HepG2 (cell line): ENCODE results near the gene MIX23. TPM values are rescaled to one million over a fixed set of nuclear protein-coding genes. Genes with fewer than 3 reads are reported as not detected.
A peak's percentile ranks its signal among the peaks of the same experiment; 100 is the strongest.

Source experiments
- ADNP ChIP-seq: sonication (generic); formaldehyde crosslinking; IDR thresholded peaks from 2 replicates; pipeline ENCODE4 v1.4.0; 2020; ENCODE audit warnings: missing genetic modification reagents
- ARNTL ChIP-seq: sonication (generic); formaldehyde crosslinking; IDR thresholded peaks from 2 replicates; pipeline ENCODE4 v1.4.0; 2020; ENCODE audit warnings: mild to moderate bottlenecking, missing genetic modification reagents
- ATRX ChIP-seq: sonication (generic); formaldehyde crosslinking; IDR thresholded peaks from 2 replicates; pipeline ENCODE4 v1.4.0; 2020; ENCODE audit warnings: missing genetic modification reagents, borderline replicate concordance
- EED ChIP-seq: sonication (generic); formaldehyde crosslinking; IDR thresholded peaks from 2 replicates; pipeline ENCODE4 v1.5.0; 2020; ENCODE audit warnings: mild to moderate bottlenecking, missing genetic modification reagents
- FOXK2 ChIP-seq: fragments of 450-650 bp; IDR thresholded peaks from 2 replicates; pipeline ENCODE4 v1.6.1; 2016
- ONECUT2 ChIP-seq: sonication (generic); formaldehyde crosslinking; IDR thresholded peaks from 2 replicates; pipeline ENCODE4 v1.4.0; 2020; ENCODE audit warnings: missing genetic modification reagents
- PRMT3 ChIP-seq: sonication (generic); formaldehyde crosslinking; IDR thresholded peaks from 2 replicates; pipeline ENCODE4 v1.8.1; 2022; ENCODE audit warnings: low read depth, mild to moderate bottlenecking, moderate library complexity, missing genetic modification reagents, borderline replicate concordance
- ZMYM4 ChIP-seq: sonication (generic); formaldehyde crosslinking; IDR thresholded peaks from 2 replicates; pipeline ENCODE4 v1.8.1; 2023; ENCODE audit warnings: mild to moderate bottlenecking, missing genetic modification reagents
- ZNF101 ChIP-seq: sonication (generic); formaldehyde crosslinking; IDR thresholded peaks from 2 replicates; pipeline ENCODE4 v1.4.0; 2020; ENCODE audit warnings: mild to moderate bottlenecking, low read depth, missing genetic modification reagents, borderline replicate concordance
- ZNF530 ChIP-seq: sonication (generic); formaldehyde crosslinking; IDR thresholded peaks from 2 replicates; pipeline ENCODE4 v1.5.0; 2020; ENCODE audit warnings: low read depth, mild to moderate bottlenecking, missing genetic modification reagents
- ZNF7 ChIP-seq: IDR thresholded peaks from 2 replicates; pipeline ENCODE4 v1.6.1; 2016; ENCODE audit warnings: missing biosample characterization, missing genetic modification reagents
- ZNF709 ChIP-seq: sonication (generic); formaldehyde crosslinking; IDR thresholded peaks from 2 replicates; pipeline ENCODE4 v1.5.0; 2020; ENCODE audit warnings: mild to moderate bottlenecking, missing genetic modification reagents
- ZNF747 ChIP-seq: sonication (generic); formaldehyde crosslinking; IDR thresholded peaks from 2 replicates; pipeline ENCODE4 v1.8.1; 2023; ENCODE audit warnings: missing genetic modification reagents, mild to moderate bottlenecking, borderline replicate concordance
- ZNF761 ChIP-seq: sonication (generic); formaldehyde crosslinking; conservative IDR thresholded peaks from 2 replicates; pipeline ENCODE4 v1.4.0; 2020; ENCODE audit warnings: mild to moderate bottlenecking, missing genetic modification reagents
- ZNF776 ChIP-seq: sonication (generic); formaldehyde crosslinking; IDR thresholded peaks from 2 replicates; pipeline ENCODE4 v1.4.0; 2020; ENCODE audit warnings: mild to moderate bottlenecking, missing genetic modification reagents
- ZSCAN29 ChIP-seq: sonication (generic); formaldehyde crosslinking; conservative IDR thresholded peaks from 2 replicates; pipeline ENCODE4 v1.4.0; 2020; ENCODE audit warnings: mild to moderate bottlenecking, missing genetic modification reagents
- polyA plus RNA-seq, 8 experiments: library from polyadenylated mRNA; depleted of rRNA in 3 of 8; stranded (reverse) in 7 of 8; unstranded in 1 of 8; fragments of >200 nt; fragmentation: Illumina TruSeq in 4 of 8; extraction: Trizol in 4 of 8; gene quantifications; 2 replicates each; pipeline versions ENCODE4 v1.2.1 to v1.2.3, GENCODE V29; 2011 to 2016; ENCODE audit warnings: low read depth in 4 of 8, missing spikeins in 1 of 8, mixed read lengths in 1 of 8; ENCODE audit not compliant: insufficient read depth in 1 of 8
- total RNA-seq, 5 experiments: library from RNA; depleted of rRNA; stranded (reverse); fragments of >200 nt; fragmentation: Illumina TruSeq; extraction: Trizol; gene quantifications; 2 replicates each; pipeline ENCODE4 v1.2.3, GENCODE V29; 2016; ENCODE audit warnings: low read depth in 1 of 5
- TF ChIP-seq, protein P1 (sequence below): sonication (generic); formaldehyde crosslinking; conservative IDR thresholded peaks from 2 replicates; pipeline ENCODE4 v1.4.0; 2020; ENCODE audit warnings: missing genetic modification reagents
- TF ChIP-seq, protein P2 (sequence below): sonication (generic); formaldehyde crosslinking; IDR thresholded peaks from 2 replicates; pipeline ENCODE4 v1.4.0; 2020; ENCODE audit warnings: mild to moderate bottlenecking, low read depth, missing genetic modification reagents
- TF ChIP-seq, protein P3 (sequence below), 2 experiments: sonication (generic) in 1 of 2; formaldehyde crosslinking in 1 of 2; IDR thresholded peaks; 2 replicates each; pipeline versions ENCODE4 v1.4.0 to v1.6.1; 2018 to 2020; ENCODE audit warnings: missing genetic modification reagents in 2 of 2, borderline replicate concordance in 1 of 2, low read depth in 1 of 2, mild to moderate bottlenecking in 1 of 2, missing biosample characterization in 1 of 2
- TF ChIP-seq, protein P4 (sequence below): sonication (generic); formaldehyde crosslinking; IDR thresholded peaks from 2 replicates; pipeline ENCODE4 v1.9.0; 2021; ENCODE audit warnings: missing genetic modification reagents, mild to moderate bottlenecking, borderline replicate concordance
- TF ChIP-seq, protein P5 (sequence below): sonication (generic); formaldehyde crosslinking; IDR thresholded peaks from 2 replicates; pipeline ENCODE4 v1.4.0; 2020; ENCODE audit warnings: missing genetic modification reagents, borderline replicate concordance

The MIX23 gene
- total and polyA plus RNA-seq, 2 of the 13 experiments (the other 11 are each of a cell fraction or from before 2014, with no cell fraction given) = 20.0 to 152 TPM

DNA sequence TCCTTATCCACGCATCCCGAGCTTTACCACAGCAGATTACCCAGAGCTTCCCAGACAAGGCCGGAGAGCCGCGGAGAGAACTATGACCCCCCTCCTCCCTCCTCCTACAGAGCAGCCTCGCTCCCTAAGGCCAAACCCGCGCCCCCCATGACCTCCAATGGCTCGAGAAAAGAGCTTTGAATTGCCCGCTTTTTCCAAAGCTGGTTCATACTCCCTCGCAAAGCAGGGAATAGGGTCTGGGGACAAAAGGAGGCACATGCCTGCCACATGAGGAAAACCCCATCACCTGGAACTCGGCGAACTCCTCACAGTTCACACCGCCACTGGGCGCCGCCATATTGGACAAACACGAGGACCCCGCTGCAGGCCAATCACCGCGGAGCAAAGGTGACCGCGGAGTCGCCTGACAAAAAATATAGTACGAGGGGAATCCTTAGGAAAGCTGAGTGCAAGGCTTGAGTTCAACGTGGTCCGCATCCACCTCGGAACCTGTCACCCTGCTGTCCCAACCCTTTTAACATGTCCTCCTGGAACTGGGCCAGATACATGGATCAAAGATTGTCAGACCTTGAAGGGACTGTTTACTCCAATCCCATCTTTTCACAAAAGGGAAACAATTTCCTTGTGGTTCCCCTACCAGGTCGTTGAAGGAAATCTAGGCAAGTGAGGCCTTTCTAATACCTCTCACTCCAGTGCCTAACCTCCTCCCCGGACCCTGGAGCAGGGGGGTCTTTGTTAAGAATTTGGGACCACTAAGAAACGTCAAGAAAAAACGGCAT, at the start of gene MIX23 (continued):
- TF ChIP-seq FOXK2 = no peak
- TF ChIP-seq ZNF7 (CRISPR knock-in tag) = peak; percentile 8; the same call in 1 of the 2 replicates
- TF ChIP-seq, protein P1, sequence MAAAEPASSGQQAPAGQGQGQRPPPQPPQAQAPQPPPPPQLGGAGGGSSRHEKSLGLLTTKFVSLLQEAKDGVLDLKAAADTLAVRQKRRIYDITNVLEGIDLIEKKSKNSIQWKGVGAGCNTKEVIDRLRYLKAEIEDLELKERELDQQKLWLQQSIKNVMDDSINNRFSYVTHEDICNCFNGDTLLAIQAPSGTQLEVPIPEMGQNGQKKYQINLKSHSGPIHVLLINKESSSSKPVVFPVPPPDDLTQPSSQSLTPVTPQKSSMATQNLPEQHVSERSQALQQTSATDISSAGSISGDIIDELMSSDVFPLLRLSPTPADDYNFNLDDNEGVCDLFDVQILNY (CRISPR knock-in tag) = no peak
- peak; percentile 72; the same call in 1 of the 2 replicates for TF ChIP-seq ZSCAN29 (CRISPR knock-in tag)
- no peak for TF ChIP-seq ZNF709 (CRISPR knock-in tag)
- TF ChIP-seq ADNP = no peak
- TF ChIP-seq ATRX = no peak
- peak; percentile 26; the same call in 1 of the 2 replicates for TF ChIP-seq PRMT3 (CRISPR knock-in tag)
- peak; percentile 79; the same call in 1 of the 2 replicates for TF ChIP-seq ZNF530 (CRISPR knock-in tag)
- TF ChIP-seq ARNTL = peak; percentile 77
- TF ChIP-seq ZMYM4 (CRISPR knock-in tag) = peak; percentile 84
- TF ChIP-seq ZNF776 (CRISPR knock-in tag) = no peak
- no peak for TF ChIP-seq ZNF101 (CRISPR knock-in tag)
- TF ChIP-seq, protein P2, sequence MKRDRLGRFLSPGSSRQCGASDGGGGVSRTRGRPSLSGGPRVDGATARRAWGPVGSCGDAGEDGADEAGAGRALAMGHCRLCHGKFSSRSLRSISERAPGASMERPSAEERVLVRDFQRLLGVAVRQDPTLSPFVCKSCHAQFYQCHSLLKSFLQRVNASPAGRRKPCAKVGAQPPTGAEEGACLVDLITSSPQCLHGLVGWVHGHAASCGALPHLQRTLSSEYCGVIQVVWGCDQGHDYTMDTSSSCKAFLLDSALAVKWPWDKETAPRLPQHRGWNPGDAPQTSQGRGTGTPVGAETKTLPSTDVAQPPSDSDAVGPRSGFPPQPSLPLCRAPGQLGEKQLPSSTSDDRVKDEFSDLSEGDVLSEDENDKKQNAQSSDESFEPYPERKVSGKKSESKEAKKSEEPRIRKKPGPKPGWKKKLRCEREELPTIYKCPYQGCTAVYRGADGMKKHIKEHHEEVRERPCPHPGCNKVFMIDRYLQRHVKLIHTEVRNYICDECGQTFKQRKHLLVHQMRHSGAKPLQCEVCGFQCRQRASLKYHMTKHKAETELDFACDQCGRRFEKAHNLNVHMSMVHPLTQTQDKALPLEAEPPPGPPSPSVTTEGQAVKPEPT (CRISPR knock-in tag) = 0 out of 2 replicates have a peak, but pooled peaks have one; percentile 49
- no peak for TF ChIP-seq ONECUT2 (CRISPR knock-in tag)
- TF ChIP-seq ZNF761 (CRISPR knock-in tag) = no peak; the same call in none of the 2 replicates
- TF ChIP-seq, protein P3, sequence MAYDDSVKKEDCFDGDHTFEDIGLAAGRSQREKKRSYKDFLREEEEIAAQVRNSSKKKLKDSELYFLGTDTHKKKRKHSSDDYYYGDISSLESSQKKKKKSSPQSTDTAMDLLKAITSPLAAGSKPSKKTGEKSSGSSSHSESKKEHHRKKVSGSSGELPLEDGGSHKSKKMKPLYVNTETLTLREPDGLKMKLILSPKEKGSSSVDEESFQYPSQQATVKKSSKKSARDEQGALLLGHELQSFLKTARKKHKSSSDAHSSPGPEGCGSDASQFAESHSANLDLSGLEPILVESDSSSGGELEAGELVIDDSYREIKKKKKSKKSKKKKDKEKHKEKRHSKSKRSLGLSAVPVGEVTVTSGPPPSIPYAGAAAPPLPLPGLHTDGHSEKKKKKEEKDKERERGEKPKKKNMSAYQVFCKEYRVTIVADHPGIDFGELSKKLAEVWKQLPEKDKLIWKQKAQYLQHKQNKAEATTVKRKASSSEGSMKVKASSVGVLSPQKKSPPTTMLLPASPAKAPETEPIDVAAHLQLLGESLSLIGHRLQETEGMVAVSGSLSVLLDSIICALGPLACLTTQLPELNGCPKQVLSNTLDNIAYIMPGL (CRISPR knock-in tag; IDR thresholded peaks at IDR 0.05; ENCODE audit: borderline replicate concordance in 1 of 2, low read depth in 1 of 2) = peak; percentile 31 to 71; a peak in 3 of 4 replicates
- peak; percentile 71; the same call in 1 of the 2 replicates for TF ChIP-seq EED (CRISPR knock-in tag)
- TF ChIP-seq, protein P4, sequence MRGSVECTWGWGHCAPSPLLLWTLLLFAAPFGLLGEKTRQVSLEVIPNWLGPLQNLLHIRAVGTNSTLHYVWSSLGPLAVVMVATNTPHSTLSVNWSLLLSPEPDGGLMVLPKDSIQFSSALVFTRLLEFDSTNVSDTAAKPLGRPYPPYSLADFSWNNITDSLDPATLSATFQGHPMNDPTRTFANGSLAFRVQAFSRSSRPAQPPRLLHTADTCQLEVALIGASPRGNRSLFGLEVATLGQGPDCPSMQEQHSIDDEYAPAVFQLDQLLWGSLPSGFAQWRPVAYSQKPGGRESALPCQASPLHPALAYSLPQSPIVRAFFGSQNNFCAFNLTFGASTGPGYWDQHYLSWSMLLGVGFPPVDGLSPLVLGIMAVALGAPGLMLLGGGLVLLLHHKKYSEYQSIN (CRISPR knock-in tag) = no peak
- TF ChIP-seq, protein P5, sequence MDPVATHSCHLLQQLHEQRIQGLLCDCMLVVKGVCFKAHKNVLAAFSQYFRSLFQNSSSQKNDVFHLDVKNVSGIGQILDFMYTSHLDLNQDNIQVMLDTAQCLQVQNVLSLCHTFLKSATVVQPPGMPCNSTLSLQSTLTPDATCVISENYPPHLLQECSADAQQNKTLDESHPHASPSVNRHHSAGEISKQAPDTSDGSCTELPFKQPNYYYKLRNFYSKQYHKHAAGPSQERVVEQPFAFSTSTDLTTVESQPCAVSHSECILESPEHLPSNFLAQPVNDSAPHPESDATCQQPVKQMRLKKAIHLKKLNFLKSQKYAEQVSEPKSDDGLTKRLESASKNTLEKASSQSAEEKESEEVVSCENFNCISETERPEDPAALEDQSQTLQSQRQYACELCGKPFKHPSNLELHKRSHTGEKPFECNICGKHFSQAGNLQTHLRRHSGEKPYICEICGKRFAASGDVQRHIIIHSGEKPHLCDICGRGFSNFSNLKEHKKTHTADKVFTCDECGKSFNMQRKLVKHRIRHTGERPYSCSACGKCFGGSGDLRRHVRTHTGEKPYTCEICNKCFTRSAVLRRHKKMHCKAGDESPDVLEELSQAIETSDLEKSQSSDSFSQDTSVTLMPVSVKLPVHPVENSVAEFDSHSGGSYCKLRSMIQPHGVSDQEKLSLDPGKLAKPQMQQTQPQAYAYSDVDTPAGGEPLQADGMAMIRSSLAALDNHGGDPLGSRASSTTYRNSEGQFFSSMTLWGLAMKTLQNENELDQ (CRISPR knock-in tag) = no peak
- peak; percentile 15; the same call in 1 of the 2 replicates for TF ChIP-seq ZNF747
